Measurements from ENCODE around the gene PTX4.

Gene PTX4

GRCh38 chr16:1523581-1524245, 35.0 kb upstream of the PTX4 start:
- DNase-seq = no peak

GRCh38 chr16:1520461-1520860, 31.7 kb upstream of the PTX4 start:
- DNase-seq = no peak

DNA sequence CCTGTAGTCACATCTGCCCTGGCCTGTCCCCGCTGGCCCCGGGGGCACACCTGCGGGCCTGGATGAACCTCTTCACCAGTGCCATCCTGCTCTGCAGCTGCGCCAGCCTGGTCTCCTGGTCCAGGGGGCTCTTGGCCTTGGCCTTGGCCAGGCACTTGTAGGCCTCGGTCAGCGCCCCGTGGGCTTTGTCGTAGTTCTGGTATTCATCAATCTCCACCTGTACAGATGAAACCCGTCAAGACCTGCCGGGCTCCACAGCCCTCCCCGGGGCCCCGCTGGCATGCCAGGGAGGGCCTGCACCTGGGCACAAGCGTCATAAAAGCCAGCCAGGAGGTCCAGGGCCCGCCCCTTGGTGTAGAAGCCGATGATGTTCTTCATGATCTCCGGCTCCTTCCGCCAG, 31.1 kb upstream of the PTX4 start:
- DNase-seq = no peak

GRCh38 chr16:1518626-1519135, 29.9 kb upstream of the PTX4 start:
- DNase-seq = no peak

GRCh38 chr16:1514507-1514906, 25.8 kb upstream of the PTX4 start:
- DNase-seq = no peak

GRCh38 chr16:1512774-1513173, 24.0 kb upstream of the PTX4 start:
- DNase-seq = no peak

DNA sequence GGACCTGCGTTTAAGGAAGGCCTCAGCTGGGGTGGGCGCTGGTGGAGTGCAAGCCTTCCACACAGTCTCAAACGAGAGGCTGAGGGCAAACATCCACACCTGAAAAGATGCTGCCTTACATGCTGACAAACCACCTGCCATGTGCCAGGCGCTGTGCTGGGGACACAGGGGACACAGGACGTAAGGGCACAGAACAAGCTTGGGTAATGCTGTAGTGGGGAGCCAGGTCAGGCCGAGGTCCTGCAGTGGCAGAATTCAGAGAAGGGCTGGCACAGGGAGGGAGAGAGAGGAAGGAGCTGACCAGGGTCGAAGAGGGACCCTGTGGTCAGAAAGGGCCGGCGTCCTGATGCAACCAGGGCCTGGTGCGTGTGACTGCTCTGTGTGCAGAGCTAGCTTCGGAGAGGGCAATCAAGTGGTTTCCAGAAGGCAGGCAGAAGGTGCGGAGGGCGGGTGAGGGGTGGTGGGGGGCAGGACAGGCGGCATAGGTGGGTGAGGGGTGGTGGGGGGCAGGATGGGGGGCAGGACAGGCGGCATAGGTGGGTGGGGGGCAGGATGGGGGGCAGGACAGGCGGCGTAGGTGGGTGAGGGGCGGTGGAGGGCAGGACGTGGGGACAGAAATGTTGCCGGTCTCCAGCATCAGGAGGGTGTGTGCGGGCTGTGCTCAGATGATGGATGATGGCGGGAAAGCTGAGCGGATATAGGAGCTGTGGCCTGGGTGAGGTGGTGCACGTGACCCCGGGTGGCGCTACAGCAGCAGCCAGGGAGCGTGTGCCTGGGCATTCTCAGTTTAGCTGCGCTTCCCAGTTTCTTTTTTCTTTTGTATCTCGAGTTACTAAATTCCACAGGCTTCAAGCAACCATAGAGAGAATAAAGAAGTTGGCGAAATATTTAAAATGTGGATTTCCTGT, 23.2 kb upstream of the PTX4 start:
- DNase-seq = no peak

DNA sequence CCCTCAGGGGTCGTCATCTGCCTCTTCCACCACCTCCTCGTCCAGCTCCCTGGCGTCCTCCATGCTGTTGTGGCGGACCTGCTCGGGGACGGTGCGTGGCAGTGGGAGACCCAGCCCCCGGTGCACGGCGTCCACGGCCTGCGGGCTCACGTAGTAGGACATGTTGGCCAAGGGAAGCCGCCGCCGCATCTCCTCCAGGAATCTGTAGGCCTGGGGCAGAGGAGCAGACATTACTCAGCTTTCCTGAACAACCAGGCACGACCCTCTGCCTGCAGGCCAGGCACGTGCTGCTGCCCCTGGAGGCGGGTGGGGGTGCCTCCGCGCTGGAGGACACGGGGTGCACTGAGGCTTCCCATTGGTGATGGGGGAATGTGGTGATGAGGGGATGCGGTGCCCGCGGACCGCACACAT, 22.2 kb upstream of the PTX4 start:
- no peak for DNase-seq

DNA sequence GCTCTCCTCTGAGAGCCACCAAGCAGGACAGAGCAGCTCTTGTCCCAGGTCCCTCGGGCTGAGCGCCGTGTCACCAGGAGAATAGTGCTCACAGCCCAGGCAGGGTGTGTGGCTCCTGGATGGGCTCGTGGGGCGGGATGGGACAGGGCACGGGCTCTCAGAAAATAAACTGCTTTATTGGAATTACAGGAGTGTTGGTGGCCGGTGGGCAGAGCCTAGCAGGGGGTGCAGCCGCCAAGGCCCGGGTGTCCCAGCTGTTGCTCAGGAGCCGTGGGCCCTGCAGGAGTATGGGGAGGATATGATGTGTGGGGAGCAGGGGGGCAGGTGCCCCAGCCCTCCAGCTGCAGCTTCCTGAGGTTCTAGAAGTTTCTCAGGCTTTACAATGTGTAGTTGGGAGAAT, 21.5 kb upstream of the PTX4 start:
- no peak for DNase-seq

DNA sequence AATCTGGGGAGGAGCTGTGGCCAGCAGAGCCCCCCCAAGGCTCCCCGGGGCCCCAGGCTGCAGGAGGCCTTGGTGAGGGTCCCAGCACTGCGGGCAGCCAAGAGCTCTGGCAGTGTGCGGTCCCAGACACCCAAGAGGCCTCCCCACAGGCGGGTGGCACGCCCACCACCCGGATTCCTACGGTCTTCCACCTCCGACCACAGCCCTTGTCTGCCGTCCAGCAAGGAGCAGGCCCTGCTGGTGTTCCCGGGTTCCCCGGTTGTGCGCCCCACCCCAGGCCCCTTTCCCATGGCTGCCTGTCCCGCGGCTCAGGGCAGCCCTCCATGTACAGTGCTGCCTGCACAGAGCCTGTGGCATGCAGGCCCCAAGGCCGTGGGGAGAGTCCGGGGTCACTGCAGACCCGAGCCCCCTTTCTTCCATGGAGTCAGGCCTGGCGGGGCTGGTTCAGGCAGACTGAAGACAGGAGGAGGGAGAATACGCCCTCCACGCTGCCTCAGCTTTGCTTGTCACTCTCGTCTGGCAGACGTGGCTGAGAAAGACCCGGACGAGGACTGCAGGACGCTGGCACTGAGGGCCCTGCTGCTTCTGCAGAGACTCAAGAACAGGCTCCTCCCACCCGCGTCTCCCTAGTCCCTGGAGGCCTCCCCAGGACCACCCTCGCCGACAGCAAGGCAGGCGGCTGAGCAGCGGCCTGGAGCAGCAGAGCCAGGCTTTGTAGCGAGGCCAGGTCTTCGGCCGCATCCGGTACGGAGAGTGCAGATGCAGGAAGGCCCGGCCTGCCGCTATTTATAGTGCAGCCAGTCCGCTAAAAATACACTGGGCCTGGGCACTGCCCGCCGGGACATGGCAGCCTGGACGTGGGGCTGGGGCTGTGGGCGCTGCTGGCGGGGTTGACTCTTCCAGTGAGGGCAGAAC, 20.8 kb upstream of the PTX4 start:
- DNase-seq = no peak

DNA sequence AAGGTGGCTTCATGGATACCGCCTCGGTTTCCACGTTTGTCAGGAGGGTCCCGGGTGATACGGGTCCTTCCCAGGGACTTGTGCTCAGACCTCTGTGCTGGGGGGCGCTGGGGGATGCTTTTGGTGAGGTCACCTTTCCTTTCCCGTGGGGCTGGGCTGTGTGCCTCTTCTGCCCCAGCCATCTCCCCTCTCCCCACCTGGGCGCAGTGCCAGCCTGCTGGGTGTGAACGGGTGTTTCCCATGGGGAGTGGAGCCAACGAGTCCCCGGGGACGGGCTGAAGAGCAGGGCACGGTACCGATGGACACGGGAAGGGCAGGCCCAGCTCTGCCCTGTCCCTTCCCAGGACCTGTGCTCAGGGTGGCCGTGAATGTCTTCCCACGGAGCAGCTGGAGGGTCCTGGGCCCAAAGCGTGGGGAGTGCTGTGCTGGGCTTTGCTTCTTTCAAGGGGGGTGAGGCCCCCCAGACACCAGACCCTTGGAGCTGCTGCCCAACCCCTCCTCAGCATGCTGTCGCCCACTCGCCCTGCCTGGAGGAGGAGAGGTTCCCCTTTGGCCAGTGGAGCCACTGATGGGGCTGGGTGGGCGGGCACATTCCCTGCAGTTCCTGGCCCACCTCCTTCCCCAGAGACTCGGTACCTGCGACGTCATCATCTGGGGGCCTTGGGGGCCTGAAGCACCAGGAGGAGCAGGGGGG, 19.9 kb upstream of the PTX4 start:
- DNase-seq = no peak

DNA sequence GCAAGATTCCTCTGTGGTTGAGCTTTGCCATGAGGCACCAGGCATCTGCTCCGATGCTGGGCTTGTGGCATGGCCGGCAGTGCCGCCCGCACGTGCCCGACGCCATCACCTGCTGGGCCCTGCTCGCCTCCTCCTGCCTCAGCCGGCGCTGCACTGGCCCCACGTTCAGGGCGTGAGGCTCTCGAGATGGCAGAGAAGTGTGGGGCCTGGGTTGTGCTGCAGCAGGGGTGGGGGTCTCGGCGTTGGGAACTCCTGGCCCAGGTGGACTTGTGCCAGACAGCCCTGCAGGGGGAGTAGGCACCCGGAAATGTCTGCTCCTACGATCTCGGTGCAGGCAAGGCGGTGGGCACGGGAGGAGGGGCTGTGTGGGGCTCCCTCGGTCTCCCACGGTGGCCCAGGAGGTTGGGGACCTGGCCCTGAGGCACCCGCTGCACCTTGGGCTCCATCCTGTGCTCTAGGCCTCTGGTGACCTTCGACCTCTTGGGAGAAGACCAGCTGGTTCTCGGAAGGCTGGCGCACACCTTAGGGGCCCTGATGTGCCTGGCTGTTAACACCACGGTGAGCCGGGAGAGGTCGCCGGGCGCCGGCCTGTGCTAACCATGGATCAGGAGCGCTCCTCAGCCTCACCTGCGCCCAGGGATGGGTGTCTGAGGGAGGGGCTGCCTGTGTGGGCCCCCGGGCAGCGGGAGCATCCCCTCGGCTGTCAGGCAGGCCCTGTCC, 17.9 kb upstream of the PTX4 start:
- DNase-seq = no peak

GRCh38 chr16:1505912-1506311, 17.2 kb upstream of the PTX4 start:
- DNase-seq = no peak

DNA sequence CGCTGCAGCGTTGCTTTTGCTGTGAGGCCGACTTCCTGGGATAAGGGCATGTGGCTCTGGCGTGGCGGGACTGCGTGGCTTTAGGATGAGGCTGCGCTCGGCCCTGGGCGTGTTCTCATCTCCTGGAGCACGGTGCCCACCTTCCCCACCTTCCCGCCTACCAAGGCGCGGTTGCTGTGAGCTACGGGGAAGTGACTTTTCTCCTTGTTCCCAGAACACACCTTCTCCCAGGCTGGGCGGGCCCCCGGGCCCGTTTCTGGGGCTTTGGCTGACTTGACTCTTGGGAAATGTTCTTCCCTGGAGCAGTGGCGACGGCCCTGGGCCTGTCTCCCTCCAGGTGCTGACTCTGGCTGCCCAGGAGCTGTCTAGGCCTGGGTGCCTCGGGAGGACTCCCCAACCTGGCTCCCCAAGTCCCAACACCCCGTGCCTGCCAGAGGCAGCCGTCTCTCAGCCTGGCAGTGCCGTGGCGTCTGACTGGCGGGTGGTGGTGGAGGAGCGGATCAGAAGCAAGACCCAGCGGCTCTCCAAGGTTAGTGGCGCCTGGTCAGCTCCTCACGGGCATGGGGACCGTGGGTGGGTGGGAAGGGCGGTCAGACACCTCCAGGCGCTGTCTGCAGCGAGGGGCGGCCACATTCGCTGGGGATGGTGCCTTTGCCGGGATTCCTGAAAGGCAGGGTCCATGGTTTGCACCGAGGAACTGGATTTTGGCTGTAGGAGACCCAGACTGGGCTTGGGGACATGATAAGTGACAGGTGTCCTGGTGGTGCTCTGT, 16.5 kb upstream of the PTX4 start:
- DNase-seq = no peak

DNA sequence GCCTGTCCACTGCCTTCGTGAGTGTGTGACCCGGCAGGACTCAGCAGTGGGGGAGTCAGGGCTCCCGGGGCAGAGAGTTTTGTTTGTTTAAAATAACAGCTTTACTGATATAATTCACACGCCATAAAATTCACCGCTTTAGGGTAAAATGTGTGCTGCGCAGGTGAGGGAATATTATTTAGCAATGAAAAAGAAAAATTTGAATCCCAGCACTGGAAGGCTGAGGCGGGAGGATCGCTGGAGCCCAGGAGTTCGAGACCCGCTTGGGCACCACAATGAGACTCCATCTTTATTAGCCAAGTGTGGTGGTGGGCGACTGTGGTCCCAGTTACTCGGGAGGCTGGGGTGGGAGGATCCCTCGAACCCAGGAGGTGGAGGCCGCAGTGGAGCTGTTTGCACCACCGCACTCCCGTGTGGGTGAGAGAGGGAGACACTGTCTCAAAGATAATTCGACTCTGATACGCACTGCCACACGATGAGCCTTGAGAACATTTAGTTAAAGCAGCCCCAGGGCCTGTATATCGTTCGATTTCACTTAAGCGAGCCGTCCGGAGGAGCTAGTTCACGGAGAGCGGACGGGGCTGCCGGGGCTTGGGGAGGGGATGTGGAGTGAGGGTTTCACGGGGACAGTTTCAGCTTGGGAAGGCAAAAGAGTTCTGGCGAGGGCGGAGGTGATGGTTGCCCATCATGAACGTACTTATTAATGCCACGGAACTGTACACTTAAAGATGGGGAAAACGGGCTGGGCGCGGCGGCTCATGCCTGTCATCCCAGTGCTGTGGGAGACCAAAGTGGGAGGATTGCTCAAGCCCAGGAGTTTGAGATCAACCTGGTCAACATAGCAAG, 14.6 kb upstream of the PTX4 start:
- no peak for DNase-seq

DNA sequence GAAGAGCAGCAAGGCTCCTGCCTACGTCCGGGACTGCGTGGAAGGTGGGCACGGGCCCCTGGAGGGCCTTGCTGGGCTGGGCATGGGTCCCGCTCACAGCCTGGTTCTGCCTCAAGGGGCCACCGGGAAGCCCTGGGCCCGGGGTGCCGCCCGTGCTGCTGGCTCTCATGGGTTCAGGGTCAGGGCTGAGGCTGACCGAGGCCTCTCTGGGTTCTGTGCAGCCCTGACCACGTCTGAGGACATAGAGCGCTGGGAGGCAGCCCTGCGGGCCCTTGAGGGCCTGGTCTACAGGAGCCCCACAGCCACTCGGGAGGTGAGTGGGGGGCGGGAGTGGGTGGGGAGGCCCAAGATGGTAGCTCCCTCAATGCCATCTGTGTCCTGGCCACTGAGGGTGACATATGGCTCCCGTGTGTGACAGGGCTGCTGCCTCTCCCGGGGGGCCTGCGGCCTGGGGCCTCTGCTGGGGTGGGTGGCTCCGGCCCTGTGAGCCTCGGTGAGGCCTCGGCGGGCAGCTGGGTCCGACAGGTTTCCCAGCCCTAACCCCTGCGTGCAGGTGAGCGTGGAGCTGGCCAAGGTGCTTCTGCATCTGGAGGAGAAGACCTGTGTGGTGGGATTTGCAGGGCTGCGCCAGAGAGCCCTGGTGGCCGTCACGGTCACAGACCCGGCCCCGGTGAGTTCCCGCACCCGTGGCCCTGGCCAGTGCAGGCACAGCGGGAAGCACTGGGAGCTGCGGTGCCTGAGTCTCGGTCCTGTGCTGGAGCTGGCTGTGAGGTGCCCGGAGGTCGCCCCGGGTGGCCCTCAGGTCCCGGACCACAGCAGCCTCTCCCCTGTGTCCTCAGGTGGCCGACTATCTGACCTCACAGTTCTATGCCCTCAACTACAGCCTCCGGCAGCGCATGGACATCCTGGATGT, 13.6 kb upstream of the PTX4 start:
- DNase-seq = no peak

GRCh38 chr16:1501630-1502029, 12.9 kb upstream of the PTX4 start:
- no peak for DNase-seq

GRCh38 chr16:1500465-1501150, 11.9 kb upstream of the PTX4 start:
- no peak for DNase-seq

All from islet precursor cell (in vitro differentiated cells).